DMS153 treated with DMSO at 0.1 percent for 48 hours (cell line): ENCODE measurements around the gene ELP4.

Experiments
- DNase-seq: peaks from one replicate; lab custom pipeline; 2025; ENCODE audit not compliant: unreplicated experiment; lab: John Stamatoyannopoulos, UW

ELP4 gene

DNA sequence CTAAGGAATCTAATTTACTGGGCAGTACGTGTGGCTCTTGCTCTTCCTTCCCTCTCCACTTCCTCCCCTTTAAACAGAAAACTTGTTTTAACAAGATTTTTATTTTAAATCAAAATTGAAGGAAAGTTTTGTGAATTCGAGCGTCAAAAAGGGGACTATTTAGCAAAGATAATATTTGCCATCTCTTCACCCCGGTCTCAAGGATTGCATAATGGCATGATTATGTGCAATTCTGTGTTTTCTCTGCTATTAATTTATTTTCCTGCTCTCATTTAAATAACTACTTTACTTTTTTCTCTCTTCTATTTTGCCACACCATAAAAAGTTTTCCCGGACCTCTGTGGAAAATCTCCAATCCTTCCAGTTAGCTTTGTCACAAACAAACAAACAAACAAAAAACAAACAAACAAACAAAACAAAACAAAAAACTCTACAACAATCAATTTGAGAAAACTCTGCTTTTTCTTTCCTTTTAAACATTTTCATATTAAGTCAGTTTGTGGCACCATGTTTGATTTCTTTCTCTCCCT lies 311.7 kb downstream of the ELP4 start:
- no peak for DNase-seq

DNA sequence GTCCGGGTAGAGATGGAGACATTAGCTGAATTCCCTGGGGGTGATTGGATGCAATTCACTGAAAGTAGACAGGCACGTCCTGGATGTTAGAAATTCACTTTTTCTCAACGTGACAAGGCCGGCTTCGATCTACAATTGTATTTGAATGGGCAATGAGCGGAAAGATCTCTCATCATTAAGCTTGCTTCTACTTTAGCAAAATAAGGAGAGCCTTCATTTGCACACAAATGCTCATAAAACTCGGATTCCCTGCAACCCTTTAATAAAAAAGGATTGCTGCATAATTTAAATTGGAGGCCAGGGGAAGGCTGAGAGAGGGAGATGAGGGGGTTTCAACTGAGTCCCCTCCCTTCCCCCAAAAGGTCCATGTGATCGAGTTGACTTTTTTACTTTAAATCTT lies 312.2 kb downstream of the ELP4 start:
- DNase-seq, result no peak

DNA sequence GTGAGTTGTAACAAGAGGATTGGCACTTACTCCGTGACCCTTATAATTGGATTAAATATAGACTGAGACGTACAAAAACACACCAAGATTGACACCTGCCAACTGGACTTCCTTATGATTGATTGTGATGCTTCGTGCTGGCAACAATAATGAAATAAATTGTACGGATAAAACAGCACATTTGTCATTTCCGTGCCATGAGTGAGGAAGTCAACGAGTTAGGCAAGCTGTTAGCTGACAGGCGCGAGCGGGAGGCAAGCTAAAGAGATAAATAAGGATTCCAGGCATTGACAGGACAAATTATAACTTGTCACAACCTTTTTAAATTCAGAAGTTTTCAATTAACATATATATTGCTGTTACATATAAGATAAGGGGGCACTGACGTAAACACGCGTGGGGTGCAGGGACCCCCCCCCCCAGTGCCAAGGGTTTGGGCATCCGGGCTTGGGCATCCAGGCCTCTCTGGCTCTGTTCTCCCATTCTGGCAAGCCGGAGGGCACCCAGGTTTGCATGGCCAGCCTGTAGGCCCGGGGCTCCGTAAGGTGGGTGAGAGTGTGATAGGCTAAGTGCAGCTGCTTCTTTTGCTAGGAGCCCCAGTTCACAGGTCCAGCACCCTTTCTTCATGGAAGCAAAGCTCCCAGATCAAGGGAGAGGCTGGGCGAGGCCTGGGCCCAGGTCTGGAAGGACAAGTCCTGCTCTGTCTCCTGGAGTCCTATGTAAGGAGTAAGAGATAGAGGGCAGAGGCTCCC lies 312.8 kb downstream of the ELP4 start:
- no peak for DNase-seq

DNA sequence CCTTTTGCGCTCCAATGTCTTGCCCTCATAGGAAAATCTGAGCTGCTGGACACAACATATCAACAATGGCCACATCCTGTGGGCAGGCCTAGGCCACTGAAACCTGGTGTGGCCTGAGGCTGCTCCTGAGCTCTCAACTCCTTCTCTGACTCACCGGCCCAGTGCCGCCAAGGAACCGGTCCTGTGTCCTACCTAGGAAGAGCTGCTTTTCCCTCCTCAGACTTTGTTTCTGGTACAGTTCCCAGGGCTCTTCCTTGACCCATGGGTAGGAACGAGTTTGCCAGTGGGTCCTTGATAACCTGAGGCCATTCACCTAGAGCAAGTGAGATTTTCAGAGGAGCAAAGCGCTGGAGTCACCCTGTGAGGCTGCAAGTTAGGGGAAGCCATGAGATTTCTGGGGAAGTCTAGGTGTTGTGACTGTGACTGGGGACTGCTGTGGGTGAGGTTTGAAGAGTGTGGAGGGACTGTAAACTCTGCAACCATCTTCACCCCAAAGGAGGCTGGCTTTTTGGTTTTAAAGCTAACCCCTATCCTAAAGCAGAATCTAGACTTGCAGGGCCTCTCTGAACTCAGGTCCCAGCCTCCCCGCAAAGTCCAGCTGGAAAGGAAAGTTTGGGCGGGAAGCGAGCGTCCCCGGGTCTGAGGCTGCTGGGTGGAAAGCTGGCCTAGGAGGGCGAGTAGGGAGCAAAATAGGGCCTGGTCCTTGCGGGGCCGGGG lies 313.5 kb downstream of the ELP4 start:
- no peak for DNase-seq

DNA sequence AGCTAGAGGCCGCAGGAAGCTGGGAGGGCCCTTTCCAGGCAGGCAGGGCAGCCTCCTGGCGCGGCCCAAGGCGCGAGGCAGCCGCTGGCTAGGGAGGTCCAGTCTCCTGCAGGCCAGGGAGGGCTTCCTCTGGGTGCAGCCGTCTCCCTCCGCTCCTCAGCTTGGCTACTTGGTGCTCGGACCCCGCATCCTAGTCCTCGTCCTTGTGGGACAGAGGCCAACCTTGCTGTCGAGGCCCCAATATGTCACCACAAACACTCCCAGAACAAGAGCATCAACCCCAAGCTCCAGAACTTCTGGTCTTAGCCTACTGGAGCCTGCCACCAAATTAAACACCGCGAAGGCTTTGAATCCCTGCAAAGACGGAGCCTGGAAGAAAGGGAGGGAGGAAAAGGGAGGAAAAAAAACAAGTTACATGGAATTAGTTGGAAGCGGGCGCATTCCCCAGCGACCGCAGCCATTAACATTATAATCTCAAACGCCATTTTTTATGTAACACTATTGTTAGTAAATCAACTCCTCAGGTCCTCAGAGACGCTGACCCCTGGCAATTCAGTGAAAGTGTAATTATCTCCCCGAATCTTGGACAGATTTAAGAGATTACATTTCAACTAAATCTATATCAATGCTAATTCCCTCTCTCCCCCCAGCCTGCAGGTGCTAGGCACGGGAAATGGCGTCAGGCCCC lies 314.2 kb downstream of the ELP4 start:
- DNase-seq, result no peak

DNA sequence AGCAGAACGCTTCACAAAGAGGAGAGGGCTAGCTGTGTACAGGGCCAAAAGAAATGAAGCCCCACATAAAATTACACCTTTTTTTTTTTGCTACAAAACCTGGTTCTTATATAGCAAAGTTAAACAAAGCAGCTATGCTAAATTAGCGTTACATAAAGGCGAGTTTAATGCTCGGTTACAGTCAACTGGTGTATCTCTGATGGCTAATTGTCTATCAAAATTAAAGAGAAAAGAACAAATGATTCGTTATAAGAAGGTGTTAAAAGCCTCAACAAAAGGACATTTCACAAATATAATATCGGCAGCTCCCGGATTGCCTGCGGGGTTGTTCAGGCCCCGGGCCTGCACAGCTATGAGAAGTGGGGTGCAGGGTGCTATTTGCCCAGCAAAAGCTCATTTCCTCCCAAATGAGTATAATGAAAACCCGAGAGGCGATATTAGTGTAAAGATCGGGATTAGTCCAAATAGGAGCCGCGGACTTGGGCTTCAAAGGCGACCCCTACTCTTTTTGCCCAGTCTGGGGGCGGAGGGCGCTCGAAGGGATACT lies 314.8 kb downstream of the ELP4 start:
- DNase-seq, result no peak

DNA sequence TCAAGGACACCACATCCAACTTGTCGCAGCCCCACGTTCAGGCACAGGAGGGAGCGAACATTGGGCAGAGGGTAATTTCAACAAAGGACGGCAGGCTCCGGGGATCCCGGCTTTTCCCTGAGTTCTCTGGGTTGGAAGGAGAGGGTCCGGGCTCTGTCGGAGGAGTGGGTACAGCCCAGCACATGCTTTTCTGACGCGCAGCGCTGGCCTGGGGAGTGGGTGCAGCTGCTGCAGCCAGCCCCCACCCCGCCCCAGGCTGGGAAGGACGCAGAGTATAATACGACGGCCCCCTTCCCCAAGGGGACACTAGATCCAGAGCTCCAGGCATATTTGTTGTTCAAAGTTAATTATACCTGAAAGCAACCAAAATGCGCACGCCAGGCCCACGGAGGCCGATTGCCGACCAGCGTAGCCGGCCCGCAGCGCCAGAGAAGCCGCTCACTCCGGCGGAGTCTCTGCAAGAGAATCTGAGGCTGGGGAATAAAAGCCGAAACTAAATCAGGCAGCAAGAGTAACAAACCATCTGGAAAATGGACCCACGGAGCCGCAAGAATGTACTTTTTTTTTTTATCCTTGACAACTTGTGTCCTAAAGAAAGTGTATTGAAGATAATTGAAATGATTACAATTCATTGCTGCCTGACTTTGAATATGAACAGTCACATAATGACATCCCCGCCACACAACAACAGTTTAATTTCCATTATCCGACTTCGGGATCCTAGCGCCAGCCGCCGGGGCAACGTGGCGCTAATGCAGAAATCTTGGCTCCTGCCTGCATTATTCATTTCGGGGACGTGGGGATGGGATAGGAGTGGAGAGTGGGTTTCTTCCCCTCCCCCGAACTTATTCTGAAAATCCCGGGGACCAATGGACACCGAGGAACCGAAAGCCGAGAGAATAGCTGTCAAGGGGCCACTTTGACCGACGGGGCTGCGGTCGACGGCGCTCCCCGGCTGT lies 315.6 kb downstream of the ELP4 start:
- no peak for DNase-seq

DNA sequence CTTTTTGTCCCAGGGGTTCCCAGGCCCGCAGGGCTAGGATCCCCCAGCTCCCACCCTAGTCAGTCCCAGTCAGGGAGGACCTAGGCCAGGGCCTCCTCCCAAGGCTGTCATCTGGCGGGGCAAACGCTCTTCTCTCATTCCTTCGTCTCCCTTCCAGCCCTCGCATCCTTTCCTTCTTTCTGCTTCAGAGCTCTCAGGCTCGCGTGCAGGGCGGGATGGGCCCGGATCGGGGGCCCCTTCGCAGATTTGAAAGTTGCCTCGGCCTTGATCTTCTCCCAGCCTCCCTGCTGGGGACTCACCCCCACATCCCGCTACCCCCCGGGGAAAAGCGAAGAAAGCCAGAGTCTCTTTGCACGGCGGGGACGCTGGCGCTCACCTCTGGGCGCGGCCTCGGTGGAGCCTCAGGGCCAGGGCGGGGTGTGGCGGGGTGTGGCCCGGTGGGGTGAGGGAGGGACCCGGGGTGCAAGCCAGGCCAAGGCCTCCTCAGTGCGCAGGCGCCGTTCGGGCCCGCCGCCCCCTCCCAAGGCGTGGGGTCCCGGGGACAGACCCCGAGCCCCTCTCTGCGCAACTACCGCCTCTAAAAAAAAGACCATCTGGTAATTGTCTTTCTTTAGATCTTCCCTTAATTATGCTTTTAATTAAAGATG lies 316.4 kb downstream of the ELP4 start:
- DNase-seq, result no peak

DNA sequence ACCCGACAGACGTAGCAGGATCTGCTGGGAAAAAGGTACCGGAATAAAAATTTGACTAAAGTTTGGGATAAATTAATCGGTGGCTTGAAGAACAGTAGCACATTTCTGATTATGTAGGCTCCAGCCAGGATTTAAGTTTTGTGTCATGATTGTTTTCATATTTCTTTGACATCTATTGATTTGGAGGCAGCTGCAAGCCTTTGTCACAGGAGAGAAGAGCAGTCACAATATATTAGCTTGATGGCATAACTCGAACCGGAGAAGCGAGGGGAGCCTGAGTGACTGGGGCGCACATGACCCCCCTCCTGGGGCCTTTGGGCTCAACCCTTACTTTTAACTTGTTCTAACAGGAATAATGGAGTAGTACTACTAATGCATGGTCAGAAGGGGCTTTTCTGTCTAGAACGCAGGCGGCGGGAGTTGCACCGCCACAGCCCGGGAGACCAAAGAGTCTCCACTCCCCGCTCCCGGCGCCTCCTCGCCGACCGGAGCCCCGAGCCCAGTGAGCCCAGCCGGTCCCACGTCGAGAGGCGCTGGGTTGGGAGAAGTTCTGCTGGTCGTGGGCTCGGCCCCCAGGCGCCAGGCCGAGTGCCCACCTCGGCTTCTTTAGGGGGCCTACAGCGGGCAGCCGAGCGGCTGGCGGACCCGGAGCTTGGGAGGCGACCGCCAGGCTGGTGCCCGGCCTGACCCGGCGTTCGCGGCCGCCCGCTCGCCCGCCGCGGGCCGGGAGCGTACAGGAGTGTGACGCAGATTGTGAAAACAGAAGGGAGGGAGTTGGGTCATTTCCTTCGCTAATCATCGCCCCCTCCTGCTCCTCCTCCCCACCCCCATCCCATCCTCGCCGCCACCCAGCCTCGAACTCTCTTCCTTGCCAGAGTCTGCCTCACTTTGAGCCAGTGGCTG lies 317.2 kb downstream of the ELP4 start:
- no peak for DNase-seq

DNA sequence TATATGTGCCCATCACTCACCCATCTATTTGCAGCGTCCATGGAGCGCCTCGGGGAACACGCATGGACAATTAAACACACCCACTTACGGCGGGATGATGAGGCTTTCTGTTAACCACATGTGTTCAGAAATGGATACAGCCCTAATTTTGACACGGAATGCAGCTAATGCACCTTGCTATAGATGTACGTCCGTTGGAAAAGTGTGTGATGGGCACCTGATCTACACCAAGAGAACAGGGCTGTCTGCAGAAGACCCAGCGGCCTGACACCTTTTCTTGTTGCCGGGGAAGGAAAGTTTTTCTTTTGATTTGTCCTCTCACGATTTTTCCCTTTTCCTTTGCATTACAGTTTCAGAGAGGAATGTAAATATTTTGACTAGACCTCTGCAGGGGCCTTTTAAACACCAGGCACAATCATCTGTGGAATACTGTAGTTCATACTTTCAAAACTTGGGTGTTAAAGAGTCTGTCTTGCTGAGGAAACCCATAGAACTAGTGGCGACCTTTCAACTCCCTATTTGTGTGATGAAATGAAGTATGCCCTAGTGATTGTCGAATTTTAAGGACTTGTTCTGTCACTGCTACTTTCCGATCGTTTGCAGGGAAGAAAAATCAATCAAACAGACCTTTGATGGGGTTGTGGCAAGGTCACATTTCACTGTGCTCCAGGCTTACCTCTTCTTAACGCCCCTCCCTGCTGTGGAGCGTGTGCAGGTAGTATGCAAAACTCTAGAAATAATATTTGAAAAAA lies 318.1 kb downstream of the ELP4 start:
- DNase-seq, result no peak

DNA sequence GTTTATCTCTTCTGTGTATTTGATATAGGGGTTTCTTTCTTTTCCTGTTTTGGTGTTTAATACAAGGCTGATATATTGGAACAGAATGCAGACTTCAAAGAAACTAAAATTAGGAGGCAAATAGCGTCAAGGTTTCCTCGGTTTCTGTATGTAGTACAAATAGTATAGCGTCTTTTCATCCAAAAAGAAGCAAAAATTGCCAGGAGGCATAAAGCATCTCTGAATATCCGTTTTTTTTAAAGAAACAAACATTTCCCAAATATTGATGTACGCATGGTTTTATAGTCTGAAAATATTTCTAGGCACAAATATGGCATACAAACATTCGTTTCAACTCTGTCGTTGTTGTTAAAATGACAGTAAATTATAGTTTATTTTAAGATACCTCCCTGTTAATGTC lies 318.6 kb downstream of the ELP4 start:
- no peak for DNase-seq

DNA sequence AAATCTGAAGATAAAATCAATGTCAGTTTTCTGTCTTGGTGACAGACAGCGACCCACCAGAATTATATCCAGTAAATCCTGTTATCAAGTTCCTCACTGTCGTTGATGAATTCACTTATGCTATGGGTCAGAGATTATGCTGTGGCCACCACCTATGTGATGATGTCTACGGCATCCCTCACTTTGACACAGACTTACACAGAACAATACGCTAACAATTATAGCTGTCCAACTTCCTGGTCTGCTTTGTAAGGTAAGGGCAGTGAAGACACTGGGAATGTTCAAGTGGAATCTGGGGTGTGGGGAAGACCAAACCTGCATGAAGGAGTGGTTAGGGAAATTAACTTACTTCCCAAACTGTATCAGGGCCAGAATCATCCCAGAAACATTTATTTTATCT lies 320.8 kb downstream of the ELP4 start:
- no peak for DNase-seq

DNA sequence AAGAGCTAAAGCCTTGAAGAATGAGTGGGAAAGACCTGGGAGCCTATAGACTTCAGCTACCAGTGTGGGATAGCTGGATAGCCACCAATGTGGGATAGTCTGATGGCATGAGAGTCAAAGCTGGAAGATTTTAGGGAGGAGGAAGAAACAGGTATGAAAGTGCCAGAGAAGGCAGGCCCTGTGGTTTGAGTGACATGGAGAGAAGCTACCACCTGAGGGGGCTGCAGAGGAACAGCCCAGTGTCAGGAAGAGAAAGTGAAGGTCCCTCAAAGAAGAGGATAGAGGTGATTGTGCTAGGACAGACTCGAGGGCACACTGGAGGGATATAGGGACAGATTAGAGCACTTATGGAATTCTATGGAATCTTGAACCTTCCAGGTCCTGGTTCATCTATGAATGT lies 324.7 kb downstream of the ELP4 start:
- no peak for DNase-seq
